ENCODE measurements around the gene ARHGAP8.
"Not testable (repeated sequence)": the region's sequence is repeated elsewhere in the genome, so short reads cannot be mapped to it uniquely, and the experiment has no call there.

The ARHGAP8 gene

GRCh38 chr22:44845796-44846720, 93.7 kb downstream of the ARHGAP8 start:
- DNase-seq (ENCODE audit: extremely low spot score, insufficient read length, low read depth) (no peak), FAIRE-seq (no peak)

- DNase-seq (ENCODE audit: extremely low spot score, insufficient read length, low read depth) = no peak
- no peak for FAIRE-seq
These were observed 94.4 kb downstream of the ARHGAP8 start for GRCh38 chr22:44846726-44847275.

- no peak for DNase-seq (ENCODE audit: extremely low spot score, insufficient read length, low read depth)
- FAIRE-seq = no peak
These were observed 95.0 kb downstream of the ARHGAP8 start for GRCh38 chr22:44847380-44847779.

- no peak for DNase-seq (ENCODE audit: extremely low spot score, insufficient read length, low read depth)
- FAIRE-seq = no peak
These were observed 95.5 kb downstream of the ARHGAP8 start for GRCh38 chr22:44847892-44848291.

- FAIRE-seq (no peak), DNase-seq (ENCODE audit: extremely low spot score, insufficient read length, low read depth) (no peak)
These were observed 95.9 kb downstream of the ARHGAP8 start for GRCh38 chr22:44848296-44848741.

- no peak for FAIRE-seq
These were observed 96.5 kb downstream of the ARHGAP8 start for GRCh38 chr22:44848791-44849420.

GRCh38 chr22:44850946-44851345, 98.6 kb downstream of the ARHGAP8 start:
- FAIRE-seq (no peak), DNase-seq (ENCODE audit: extremely low spot score, insufficient read length, low read depth) (no peak)

More at GRCh38 chr22:44848791-44849420, 96.5 kb downstream of the ARHGAP8 start:
- no peak for DNase-seq (ENCODE audit: extremely low spot score, insufficient read length, low read depth)

- DNase-seq (ENCODE audit: extremely low spot score, insufficient read length, low read depth); FAIRE-seq: not testable (repeated sequence)
These were observed 102.3 kb downstream of the ARHGAP8 start for GRCh38 chr22:44854641-44855040.

- FAIRE-seq = no peak
- DNase-seq (ENCODE audit: extremely low spot score, insufficient read length, low read depth) = no peak
These were observed 103.5 kb downstream of the ARHGAP8 start for GRCh38 chr22:44855855-44856254.

GRCh38 chr22:44858819-44859218, 106.4 kb downstream of the ARHGAP8 start:
- not testable (repeated sequence) for DNase-seq (ENCODE audit: extremely low spot score, insufficient read length, low read depth); FAIRE-seq

- no peak for DNase-seq (ENCODE audit: extremely low spot score, insufficient read length, low read depth)
- no peak for FAIRE-seq
These were observed 107.3 kb downstream of the ARHGAP8 start for GRCh38 chr22:44859641-44860040.

- DNase-seq (ENCODE audit: extremely low spot score, insufficient read length, low read depth) (no peak), FAIRE-seq (no peak)
These were observed 107.9 kb downstream of the ARHGAP8 start for GRCh38 chr22:44860311-44860710.

- no peak for FAIRE-seq
- no peak for DNase-seq (ENCODE audit: extremely low spot score, insufficient read length, low read depth)
These were observed 108.9 kb downstream of the ARHGAP8 start for GRCh38 chr22:44861245-44861644.

- FAIRE-seq = no peak
- no peak for DNase-seq (ENCODE audit: extremely low spot score, insufficient read length, low read depth)
These were observed 109.9 kb downstream of the ARHGAP8 start for GRCh38 chr22:44862281-44862680.

GRCh38 chr22:44862981-44863860, 110.8 kb downstream of the ARHGAP8 start:
- DNase-seq (ENCODE audit: extremely low spot score, insufficient read length, low read depth) (no peak), FAIRE-seq (no peak)

- no peak for FAIRE-seq
- no peak for DNase-seq (ENCODE audit: extremely low spot score, insufficient read length, low read depth)
These were observed 113.0 kb downstream of the ARHGAP8 start for GRCh38 chr22:44865193-44866057.

GRCh38 chr22:44869196-44869595, 116.8 kb downstream of the ARHGAP8 start:
- FAIRE-seq (no peak), DNase-seq (ENCODE audit: extremely low spot score, insufficient read length, low read depth) (no peak)

GRCh38 chr22:44870021-44870420, 117.6 kb downstream of the ARHGAP8 start:
- no peak for DNase-seq (ENCODE audit: extremely low spot score, insufficient read length, low read depth)
- no peak for FAIRE-seq

- no peak for DNase-seq (ENCODE audit: extremely low spot score, insufficient read length, low read depth)
- FAIRE-seq = no peak
These were observed 119.4 kb downstream of the ARHGAP8 start for GRCh38 chr22:44871782-44872181.
